IMR-90 (cell line): ENCODE measurements around the gene HOXA10. TPM values are rescaled to one million over a fixed set of nuclear protein-coding genes. Genes with fewer than 3 reads are reported as not detected.
A peak's percentile ranks its signal among the peaks of the same experiment; 100 is the strongest.

Source experiments
- ATAC-seq: fragments of 200-7000 bp; cut with Tn5 transposase; 2 replicates; pipeline ENCODE4 v1.9.1; 2020; ENCODE audit warnings: low read depth, mild to moderate bottlenecking, moderate library complexity
- BruUV-seq: library from RNA; stranded (reverse); fragments of 400-500 nt; replicated peaks from 2 replicates; lab custom pipeline; 2021; lab: Mats Ljungman, UMichigan
- CTCF ChIA-PET: fragments of 300-600 bp; formaldehyde crosslinking; extraction: SDS; loops from one replicate; lab custom pipeline; 2021; ENCODE audit warnings: antibody characterized with exemption; lab: Yijun Ruan, JAX
- POLR2A ChIA-PET: fragments of 300-600 bp; sonication (Branson Sonifier 250); formaldehyde crosslinking; loops from one replicate; lab custom pipeline; 2022; ENCODE audit warnings: antibody characterized with exemption; ENCODE audit not compliant: unreplicated experiment; lab: Charles Lee
- DNase-seq: peaks from one replicate; pipeline ENCODE4 v3.0.0; 2013
- H2AFZ ChIP-seq: replicated peaks from 2 replicates; pipeline ENCODE3; 2013; ENCODE audit warnings: low read length, mild to moderate bottlenecking; ENCODE audit not compliant: poor library complexity
- H2AK5ac ChIP-seq: 2 replicates; pipeline ENCODE4 v1.6.1; 2013; ENCODE audit warnings: low read depth, low read length, inconsistent platforms
- H2AK9ac ChIP-seq: replicated peaks from 2 replicates; pipeline ENCODE3; 2013; ENCODE audit warnings: mild to moderate bottlenecking, low read depth, low read length, moderate library complexity; ENCODE audit not compliant: poor library complexity
- H2BK120ac ChIP-seq: 2 replicates; pipeline ENCODE4 v1.6.1; 2013; ENCODE audit warnings: low read depth, low read length, inconsistent platforms
- H2BK15ac ChIP-seq: 3 replicates; pipeline ENCODE4 v1.6.1; 2013; ENCODE audit warnings: low read depth, low read length, inconsistent platforms
- H2BK20ac ChIP-seq: 2 replicates; pipeline ENCODE4 v1.6.1; 2013; ENCODE audit warnings: low read depth, mild to moderate bottlenecking, inconsistent platforms, low read length, moderate library complexity
- H2BK5ac ChIP-seq: 2 replicates; pipeline ENCODE4 v1.6.1; 2013; ENCODE audit warnings: mild to moderate bottlenecking, low read depth, low read length, inconsistent platforms; ENCODE audit not compliant: poor library complexity, severe bottlenecking
- H3K14ac ChIP-seq: replicated peaks from 2 replicates; pipeline ENCODE4 v1.6.1; 2013; ENCODE audit warnings: low read depth, low read length, inconsistent platforms
- H3K18ac ChIP-seq: 2 replicates; pipeline ENCODE4 v1.6.1; 2013; ENCODE audit warnings: low read depth, low read length, control low read depth
- H3K23ac ChIP-seq: 2 replicates; pipeline ENCODE4 v1.6.1; 2013; ENCODE audit warnings: low read depth, low read length, inconsistent platforms
- H3K27ac ChIP-seq: 2 replicates; pipeline ENCODE4 v1.5.1; 2013; ENCODE audit warnings: mild to moderate bottlenecking, control low read depth, low read length; ENCODE audit not compliant: insufficient read depth
- H3K27me3 ChIP-seq: 2 replicates; pipeline ENCODE4 v1.6.1; 2013; ENCODE audit warnings: low read length; ENCODE audit not compliant: control insufficient read depth, insufficient read depth
- H3K36me3 ChIP-seq: 2 replicates; pipeline ENCODE4 v1.6.1; 2013; ENCODE audit warnings: low read length, mixed read lengths; ENCODE audit not compliant: control insufficient read depth, insufficient read depth
- H3K4ac ChIP-seq: 2 replicates; pipeline ENCODE4 v1.6.1; 2013; ENCODE audit warnings: low read depth, low read length, inconsistent platforms
- H3K4me1 ChIP-seq: 2 replicates; pipeline ENCODE4 v1.6.1; 2013; ENCODE audit warnings: low read length, mixed read lengths; ENCODE audit not compliant: control insufficient read depth, insufficient read depth
- H3K4me2 ChIP-seq: 2 replicates; pipeline ENCODE4 v1.6.1; 2013; ENCODE audit warnings: low read depth, mild to moderate bottlenecking, control low read depth, low read length, moderate library complexity
- H3K4me3 ChIP-seq: 2 replicates; pipeline ENCODE4 v1.5.1; 2013; ENCODE audit warnings: low read depth, mild to moderate bottlenecking, control low read depth, low read length, moderate library complexity; ENCODE audit not compliant: insufficient read depth
- H3K56ac ChIP-seq: 2 replicates; pipeline ENCODE4 v1.6.1; 2013; ENCODE audit warnings: low read length, inconsistent platforms; ENCODE audit not compliant: insufficient read depth; ENCODE audit errors: extremely low read depth
- H3K79me1 ChIP-seq, 2 experiments: 2 replicates each; pipeline ENCODE4 v1.6.1; 2013; ENCODE audit warnings: low read length in 2 of 2, inconsistent platforms in 1 of 2, low read depth in 1 of 2
- H3K9ac ChIP-seq: 2 replicates; pipeline ENCODE4 v1.6.1; 2013; ENCODE audit warnings: low read depth, low read length, control low read depth
- H3K9me1 ChIP-seq: 2 replicates; pipeline ENCODE4 v1.6.1; 2013; ENCODE audit warnings: low read length, inconsistent platforms; ENCODE audit not compliant: insufficient read depth
- H3K9me3 ChIP-seq: 2 replicates; pipeline ENCODE4 v1.6.1; 2013; ENCODE audit warnings: low read length; ENCODE audit not compliant: control insufficient read depth, insufficient read depth
- H4K20me1 ChIP-seq: 2 replicates; pipeline ENCODE4 v1.6.1; 2013; ENCODE audit warnings: low read length, inconsistent platforms; ENCODE audit not compliant: insufficient read depth
- H4K5ac ChIP-seq: 2 replicates; pipeline ENCODE4 v1.6.1; 2013; ENCODE audit warnings: mild to moderate bottlenecking, low read depth, low read length, control low read depth
- H4K8ac ChIP-seq, 2 experiments: 2 replicates each; pipeline ENCODE4 v1.6.1; 2013; ENCODE audit warnings: low read depth in 2 of 2, low read length in 2 of 2, control low read depth in 1 of 2, inconsistent platforms in 1 of 2
- H4K91ac ChIP-seq: 2 replicates; pipeline ENCODE4 v1.6.1; 2013; ENCODE audit warnings: low read depth, low read length, inconsistent platforms; ENCODE audit not compliant: insufficient read depth
- FOS ChIP-seq: fragments of 150-350 bp; IDR thresholded peaks from 2 replicates; pipeline ENCODE4 v1.6.1; 2016; ENCODE audit warnings: low read depth, low read length
- NFE2L2 ChIP-seq: fragments of 150-350 bp; IDR thresholded peaks from 2 replicates; pipeline ENCODE4 v1.6.1; 2016; ENCODE audit warnings: low read depth, mild to moderate bottlenecking, low read length
- POLR2A ChIP-seq: IDR thresholded peaks from 2 replicates; pipeline ENCODE4 v1.6.1; 2012; ENCODE audit warnings: mild to moderate bottlenecking, low read depth, low read length
- WGBS, 2 experiments: methylation state at CpG; one replicate each; pipeline versions ENCODE4 v1.1.5 to v1.1.7; 2013; ENCODE audit warnings: missing lambda C conversion rate in 2 of 2; ENCODE audit not compliant: insufficient read length in 1 of 2; ENCODE audit errors: extremely low coverage in 2 of 2; 5-methylcytosine and 5-hydroxymethylcytosine counted together
- dilution Hi-C: fragments of 300-500 bp; cut with HindIII; formaldehyde crosslinking; loops from one replicate; pipeline ENCODE4 v1.14.3; 2018; ENCODE audit warnings: low sequenced_read_pairs; ENCODE audit not compliant: unreplicated experiment
- in situ Hi-C: fragments of 300-500 bp; cut with MboI; formaldehyde crosslinking; loops from 3 replicates; pipeline ENCODE4 v1.14.3; 2019; ENCODE audit warnings: low sequenced_read_pairs, inconsistent platforms, mixed read lengths
- intact Hi-C: fragments of 100-400 bp; cut with micrococcal nuclease; formaldehyde crosslinking; loops from 2 replicates; pipeline ENCODE4 v1.10.0; 2022
- polyA plus RNA-seq, 3 experiments: library from polyadenylated mRNA; depleted of rRNA; stranded (reverse); fragments of >200 nt; gene quantifications; 2 replicates each; pipeline ENCODE4 v1.2.3, GENCODE V29; 2012; ENCODE audit warnings: low replicate concordance in 1 of 3
- total RNA-seq: library from RNA; depleted of rRNA; stranded (reverse); fragments of >200 nt; gene quantifications from 2 replicates; pipeline ENCODE4 v1.2.3, GENCODE V29; 2012
- TF ChIP-seq, protein P1 (sequence below): fragments of 150-350 bp; IDR thresholded peaks from 2 replicates; pipeline ENCODE4 v1.6.1; 2016; ENCODE audit warnings: low read depth, mild to moderate bottlenecking, low read length, moderate library complexity, borderline replicate concordance

The HOXA10 gene
- total and polyA plus RNA-seq, 2 of the 4 experiments (the other 2 are of a cell fraction), result 0.10 to 0.18 TPM

DNA sequence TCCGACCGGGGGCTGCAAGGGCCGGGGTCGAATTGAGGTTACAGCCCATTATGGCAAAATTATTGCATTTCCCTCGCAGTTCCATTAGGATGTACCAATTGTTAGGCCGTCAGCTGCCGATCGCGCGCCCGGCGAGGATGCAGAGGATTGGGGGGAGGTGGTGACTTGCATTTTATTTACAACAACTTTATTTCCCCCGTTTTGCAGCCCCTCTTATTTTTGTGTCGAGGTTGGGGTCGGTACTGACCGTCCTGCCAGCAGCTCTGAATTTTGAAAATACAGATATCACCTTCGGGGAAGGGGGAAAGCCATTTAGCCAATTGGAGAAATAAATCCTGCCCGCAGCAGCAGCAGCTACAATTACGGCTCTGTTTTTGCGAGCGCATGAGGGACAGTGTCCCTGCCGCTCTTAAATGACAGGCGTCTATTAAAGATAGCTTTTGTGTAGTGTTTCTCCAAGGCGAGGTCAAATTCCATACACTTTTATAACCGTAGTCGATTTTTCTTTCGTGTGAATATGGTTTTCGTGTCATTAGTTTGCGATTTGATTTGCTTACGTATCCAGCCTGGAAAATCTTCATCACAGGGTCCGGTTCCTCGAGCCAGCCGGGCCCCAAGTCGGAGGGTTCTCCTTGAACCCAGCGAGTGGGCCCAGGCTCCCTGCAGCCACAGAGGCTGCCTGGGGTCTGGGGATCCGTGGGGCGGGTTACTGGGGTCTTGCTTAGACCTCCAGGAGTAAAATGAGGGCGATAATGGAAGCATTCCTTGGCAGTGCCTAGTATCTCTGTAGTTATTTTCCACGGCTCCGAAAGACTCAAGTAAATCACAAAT is 30.0 kb downstream of the HOXA10 start:
- H3K36me3 ChIP-seq, result peaks cover 9% of the 10 kb centered on the region
- peak overlapping the region; percentile 76 for H4K5ac ChIP-seq
- WGBS, 2 experiments, result 0% methylated on average over 2 of the region's 40 CpGs; no CpG with 5 or more reads in 1 of the 2 experiments
- H3K56ac ChIP-seq, result peak overlapping the region; percentile 56
- peak overlapping the region; percentile 76 for H4K91ac ChIP-seq
- H3K14ac ChIP-seq, result peak overlapping the region; percentile 51
- peak overlapping the region; percentile 79 for H3K4ac ChIP-seq
- H4K8ac ChIP-seq, result peak overlapping the region; percentile 58 to 84
- peak; percentile 72 for DNase-seq
- peak; percentile 45; the same call in 1 of the 2 replicates for TF ChIP-seq POLR2A
- TF ChIP-seq NFE2L2, result 0 out of 2 replicates have a peak, but pooled peaks have one; percentile 3
- no peak for TF ChIP-seq FOS
- TF ChIP-seq, protein P1, sequence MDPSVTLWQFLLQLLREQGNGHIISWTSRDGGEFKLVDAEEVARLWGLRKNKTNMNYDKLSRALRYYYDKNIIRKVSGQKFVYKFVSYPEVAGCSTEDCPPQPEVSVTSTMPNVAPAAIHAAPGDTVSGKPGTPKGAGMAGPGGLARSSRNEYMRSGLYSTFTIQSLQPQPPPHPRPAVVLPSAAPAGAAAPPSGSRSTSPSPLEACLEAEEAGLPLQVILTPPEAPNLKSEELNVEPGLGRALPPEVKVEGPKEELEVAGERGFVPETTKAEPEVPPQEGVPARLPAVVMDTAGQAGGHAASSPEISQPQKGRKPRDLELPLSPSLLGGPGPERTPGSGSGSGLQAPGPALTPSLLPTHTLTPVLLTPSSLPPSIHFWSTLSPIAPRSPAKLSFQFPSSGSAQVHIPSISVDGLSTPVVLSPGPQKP, result no peak
- peak overlapping the region; percentile 33; the same call in 2 of the 3 replicates for H2BK15ac ChIP-seq
- no peak for ATAC-seq
- no peaks in the 10 kb centered on the region for H4K20me1 ChIP-seq
- no TSS peak for BruUV-seq
- in situ Hi-C loops (loop anchor here (5.0 to 10.0 kb wide), 3 partner anchors 42 to 949 kb away; partner anchors contain the start of gene HOXA2), dilution Hi-C loops (no loop called here), intact Hi-C loops (loop anchor here (1.0 to 5.0 kb wide), 4 partner anchors 458 to 1282 kb away; no protein-coding TSS in a partner anchor)
- ChIA-PET POLR2A (interaction anchor here (1.3 kb wide), 1 partner anchor 36 kb away, joined by 5 read pairs; no protein-coding TSS in a partner anchor), CTCF (interaction anchor here (0.5 to 2.0 kb wide), 24 partner anchors 8 to 1887 kb away, joined by 3 to 9 read pairs (median 4); partner anchors contain the start of gene HOXA3)
- H3K27ac ChIP-seq, result peak overlapping the region; percentile 80
- H3K27me3 ChIP-seq, result no peaks in the 10 kb centered on the region
- H3K18ac ChIP-seq, result peak overlapping the region; percentile 77
- peak overlapping the region; percentile 40 for H3K4me3 ChIP-seq
- H3K4me2 ChIP-seq, result peak overlapping the region; percentile 83
- H3K9me1 ChIP-seq, result no peaks in the 10 kb centered on the region
- peak overlapping the region; percentile 90 for H2AFZ ChIP-seq
- H3K23ac ChIP-seq, result peak overlapping the region; percentile 86
- H3K79me1 ChIP-seq, result peaks cover 9 to 37% of the 10 kb centered on the region in 2 experiments; a peak in 3 of 4 replicates
- H2BK5ac ChIP-seq, result peak overlapping the region; percentile 66
- H3K4me1 ChIP-seq, result peaks cover 18% of the 10 kb centered on the region
- H2BK120ac ChIP-seq, result peak overlapping the region; percentile 73
- peak overlapping the region; percentile 87 for H3K9ac ChIP-seq
- no peak overlapping the region for H2AK5ac ChIP-seq
- no peak overlapping the region for H2AK9ac ChIP-seq
- no peaks in the 10 kb centered on the region for H3K9me3 ChIP-seq
- no peak overlapping the region; the same call in 1 of the 2 replicates for H2BK20ac ChIP-seq
